AG09309 (cell line): Measurements from ENCODE around the gene MFAP2.

Experiments
- DNase-seq: peaks from one replicate; pipeline ENCODE4 v3.0.0-alpha.2; 2010; ENCODE audit warnings: low read depth
- H3K4me3 ChIP-seq: 2 replicates; pipeline ENCODE4 v1.5.1; 2011; ENCODE audit warnings: mild to moderate bottlenecking, low read depth, low read length, moderate library complexity; ENCODE audit not compliant: control insufficient read depth
- TF ChIP-seq, protein P1 (sequence below): IDR thresholded peaks from 2 replicates; pipeline ENCODE4 v1.5.1; 2011; ENCODE audit warnings: mild to moderate bottlenecking, low read depth, low read length, inconsistent platforms; ENCODE audit not compliant: insufficient read depth, control insufficient read depth; ENCODE audit errors: missing control alignments

MFAP2 gene

GRCh38 chr1:16977377-16977776 is 3.0 kb downstream of the MFAP2 start:
- H3K4me3 ChIP-seq, result no peak overlapping the region
- TF ChIP-seq, protein P1, sequence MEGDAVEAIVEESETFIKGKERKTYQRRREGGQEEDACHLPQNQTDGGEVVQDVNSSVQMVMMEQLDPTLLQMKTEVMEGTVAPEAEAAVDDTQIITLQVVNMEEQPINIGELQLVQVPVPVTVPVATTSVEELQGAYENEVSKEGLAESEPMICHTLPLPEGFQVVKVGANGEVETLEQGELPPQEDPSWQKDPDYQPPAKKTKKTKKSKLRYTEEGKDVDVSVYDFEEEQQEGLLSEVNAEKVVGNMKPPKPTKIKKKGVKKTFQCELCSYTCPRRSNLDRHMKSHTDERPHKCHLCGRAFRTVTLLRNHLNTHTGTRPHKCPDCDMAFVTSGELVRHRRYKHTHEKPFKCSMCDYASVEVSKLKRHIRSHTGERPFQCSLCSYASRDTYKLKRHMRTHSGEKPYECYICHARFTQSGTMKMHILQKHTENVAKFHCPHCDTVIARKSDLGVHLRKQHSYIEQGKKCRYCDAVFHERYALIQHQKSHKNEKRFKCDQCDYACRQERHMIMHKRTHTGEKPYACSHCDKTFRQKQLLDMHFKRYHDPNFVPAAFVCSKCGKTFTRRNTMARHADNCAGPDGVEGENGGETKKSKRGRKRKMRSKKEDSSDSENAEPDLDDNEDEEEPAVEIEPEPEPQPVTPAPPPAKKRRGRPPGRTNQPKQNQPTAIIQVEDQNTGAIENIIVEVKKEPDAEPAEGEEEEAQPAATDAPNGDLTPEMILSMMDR, result no peak
- no peak for DNase-seq

DNA sequence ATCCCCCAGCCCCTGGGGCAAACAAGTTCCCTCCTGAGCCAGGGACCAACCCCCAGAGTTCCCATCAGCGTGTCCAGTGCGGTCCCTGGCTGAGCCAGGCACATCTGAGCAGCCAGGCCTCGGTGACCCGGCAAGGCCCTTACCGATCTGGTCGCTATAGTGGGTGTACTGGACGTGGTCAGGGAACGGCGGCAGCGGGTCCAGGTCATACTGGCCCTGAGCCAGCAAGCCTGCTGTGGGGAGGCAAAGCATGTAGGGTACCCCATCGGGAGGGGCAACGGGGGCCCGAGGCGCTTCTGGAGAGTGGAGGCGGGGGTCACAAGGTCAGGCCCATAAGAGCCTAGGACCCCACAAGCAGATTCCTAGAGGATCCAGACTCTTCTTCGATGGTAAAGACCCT is 3.5 kb downstream of the MFAP2 start:
- no peak overlapping the region for H3K4me3 ChIP-seq
- no peak for DNase-seq
- TF ChIP-seq, protein P1, result no peak

GRCh38 chr1:16975838-16976237 is 4.6 kb downstream of the MFAP2 start:
- H3K4me3 ChIP-seq, result no peak overlapping the region
- TF ChIP-seq, protein P1, result no peak

GRCh38 chr1:16975211-16975610 is 5.2 kb downstream of the MFAP2 start:
- TF ChIP-seq, protein P1, result no peak
- H3K4me3 ChIP-seq, result no peak overlapping the region
- no peak for DNase-seq

More at GRCh38 chr1:16975838-16976237, 4.6 kb downstream of the MFAP2 start:
- no peak for DNase-seq

GRCh38 chr1:16973215-16973614 is 7.2 kb downstream of the MFAP2 start:
- TF ChIP-seq, protein P1, result no peak
- DNase-seq, result no peak
- H3K4me3 ChIP-seq, result no peak overlapping the region

DNA sequence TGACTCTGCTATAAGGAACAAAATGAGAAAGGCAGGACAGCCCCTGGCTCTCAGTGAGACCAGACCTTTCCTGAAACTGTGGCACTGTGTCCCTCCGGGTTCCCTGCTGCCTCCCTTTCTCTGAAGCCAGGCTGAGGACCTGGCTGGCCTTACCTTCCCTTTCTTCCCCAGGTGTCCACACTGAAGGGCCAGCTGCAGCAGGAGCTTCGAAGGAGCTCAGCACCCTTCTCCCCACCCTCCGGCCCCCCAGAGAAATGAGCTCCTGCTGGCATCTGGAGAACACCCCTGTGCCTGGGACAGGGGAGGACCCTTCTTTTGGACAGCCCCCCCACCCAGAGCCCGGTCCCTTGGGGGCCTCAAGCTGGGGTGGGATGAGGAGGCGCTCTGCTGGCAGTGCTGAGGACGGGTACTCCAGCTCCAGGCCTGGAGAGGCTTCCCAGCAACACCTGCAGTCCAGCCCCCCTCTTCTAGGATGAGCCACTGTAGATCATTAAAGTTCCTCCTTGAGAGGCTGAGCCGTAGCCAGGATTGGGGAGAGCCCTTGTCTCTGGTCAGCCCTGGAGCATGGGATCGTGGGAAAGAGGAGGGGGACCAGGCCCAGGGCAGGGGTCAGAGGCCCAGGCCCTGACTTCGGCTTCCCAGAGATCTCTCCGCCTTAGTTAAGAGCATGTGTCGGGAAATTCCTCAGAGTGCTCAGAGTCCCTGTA is 8.1 kb downstream of the MFAP2 start:
- TF ChIP-seq, protein P1, result no peak
- H3K4me3 ChIP-seq, result no peak overlapping the region
- no peak for DNase-seq
